RWPE2 (cell line): ENCODE results near the gene COL6A1.

Experiments used
- ATAC-seq: fragments of 200-7000 bp; cut with Tn5 transposase; 3 replicates; pipeline ENCODE4 v1.9.1; 2021; ENCODE audit warnings: low read depth
- DNase-seq: peaks from one replicate; pipeline ENCODE4 v3.0.0-alpha.2; 2020; ENCODE audit warnings: low spot score
- H3K27ac ChIP-seq: fragments of 450-650 bp; 2 replicates; pipeline ENCODE4 v1.5.1; 2017; ENCODE audit warnings: mild to moderate bottlenecking; ENCODE audit not compliant: poor library complexity, severe bottlenecking
- H3K27me3 ChIP-seq: fragments of 250-450 bp; sonication (Bioruptor Pico); 2 replicates; pipeline ENCODE4 v1.5.1; 2021; ENCODE audit warnings: mild to moderate bottlenecking, moderate library complexity; ENCODE audit not compliant: insufficient read depth, poor library complexity, severe bottlenecking
- H3K36me3 ChIP-seq: fragments of 250-450 bp; sonication (Bioruptor Pico); 2 replicates; pipeline ENCODE4 v1.5.1; 2020; ENCODE audit warnings: low read depth, mild to moderate bottlenecking, moderate library complexity
- H3K4me1 ChIP-seq: fragments of 250-450 bp; sonication (Bioruptor Pico); 2 replicates; pipeline ENCODE4 v1.5.1; 2021; ENCODE audit warnings: mild to moderate bottlenecking, moderate library complexity; ENCODE audit not compliant: insufficient read depth, poor library complexity, severe bottlenecking
- H3K4me3 ChIP-seq: fragments of 250-450 bp; sonication (Bioruptor Pico); 2 replicates; pipeline ENCODE4 v1.5.1; 2021; ENCODE audit warnings: mild to moderate bottlenecking, moderate library complexity; ENCODE audit not compliant: severe bottlenecking
- H3K9me3 ChIP-seq: fragments of 250-450 bp; sonication (Bioruptor Pico); 2 replicates; pipeline ENCODE4 v1.5.1; 2021; ENCODE audit warnings: mild to moderate bottlenecking, moderate library complexity; ENCODE audit not compliant: severe bottlenecking
- TF ChIP-seq, protein P1 (sequence below): fragments of 450-650 bp; IDR thresholded peaks from one replicate; pipeline ENCODE4 v1.5.1; 2017; ENCODE audit warnings: mild to moderate bottlenecking, moderate library complexity; ENCODE audit not compliant: poor library complexity, severe bottlenecking

Gene COL6A1

DNA sequence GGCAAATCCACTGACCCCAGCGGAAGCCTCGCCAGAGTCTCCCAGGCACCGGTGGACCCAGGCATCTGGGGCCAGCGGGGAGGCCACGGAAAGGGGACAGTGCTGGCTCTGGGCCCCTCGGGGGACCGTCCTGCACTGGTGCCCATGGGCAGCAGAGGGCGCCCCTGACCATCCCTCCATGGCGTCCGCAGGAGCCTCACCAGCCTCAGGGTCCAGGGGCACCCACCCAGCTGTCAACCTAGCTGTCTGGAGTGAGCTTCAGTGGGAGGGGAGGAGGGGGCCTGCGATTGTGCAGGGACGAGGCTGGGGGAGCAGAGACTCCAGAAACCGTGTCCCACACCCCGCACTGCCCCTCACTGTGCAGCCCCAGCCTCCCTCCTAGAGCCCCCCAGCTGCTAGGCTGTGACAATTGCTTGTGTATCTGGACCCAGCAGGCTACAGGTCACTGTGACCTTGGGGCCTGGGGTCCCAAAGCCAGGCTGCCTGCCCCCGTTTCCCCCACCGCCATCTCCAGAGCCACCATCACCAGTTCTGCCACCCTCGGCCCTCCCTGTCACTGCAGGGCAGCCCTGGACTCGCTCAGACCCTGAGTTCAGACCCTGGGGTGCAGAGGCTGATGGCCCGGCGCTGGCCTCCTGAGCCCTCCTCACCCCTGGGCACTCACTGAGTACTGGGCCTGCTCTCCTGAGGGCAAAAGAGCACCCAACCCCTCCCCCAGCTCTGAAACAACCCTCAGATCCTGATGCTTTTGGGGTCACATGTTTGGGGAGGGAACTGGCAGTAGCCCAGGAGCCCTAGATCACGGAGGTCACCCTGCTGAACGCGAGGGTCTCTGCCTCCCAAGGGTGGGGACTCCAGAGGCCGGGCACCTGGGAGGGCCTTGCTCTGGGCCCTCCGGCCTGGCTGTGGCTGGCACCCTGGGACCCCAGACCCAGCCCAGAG, 10.6 kb upstream of the COL6A1 start:
- H3K27me3 ChIP-seq: no peaks in the 10 kb centered on the region
- H3K36me3 ChIP-seq: no peaks in the 10 kb centered on the region
- H3K4me3 ChIP-seq: no peak overlapping the region
- ATAC-seq (peak; percentile 67), DNase-seq (peak; percentile 60)
- no peak overlapping the region for H3K27ac ChIP-seq
- TF ChIP-seq, protein P1, sequence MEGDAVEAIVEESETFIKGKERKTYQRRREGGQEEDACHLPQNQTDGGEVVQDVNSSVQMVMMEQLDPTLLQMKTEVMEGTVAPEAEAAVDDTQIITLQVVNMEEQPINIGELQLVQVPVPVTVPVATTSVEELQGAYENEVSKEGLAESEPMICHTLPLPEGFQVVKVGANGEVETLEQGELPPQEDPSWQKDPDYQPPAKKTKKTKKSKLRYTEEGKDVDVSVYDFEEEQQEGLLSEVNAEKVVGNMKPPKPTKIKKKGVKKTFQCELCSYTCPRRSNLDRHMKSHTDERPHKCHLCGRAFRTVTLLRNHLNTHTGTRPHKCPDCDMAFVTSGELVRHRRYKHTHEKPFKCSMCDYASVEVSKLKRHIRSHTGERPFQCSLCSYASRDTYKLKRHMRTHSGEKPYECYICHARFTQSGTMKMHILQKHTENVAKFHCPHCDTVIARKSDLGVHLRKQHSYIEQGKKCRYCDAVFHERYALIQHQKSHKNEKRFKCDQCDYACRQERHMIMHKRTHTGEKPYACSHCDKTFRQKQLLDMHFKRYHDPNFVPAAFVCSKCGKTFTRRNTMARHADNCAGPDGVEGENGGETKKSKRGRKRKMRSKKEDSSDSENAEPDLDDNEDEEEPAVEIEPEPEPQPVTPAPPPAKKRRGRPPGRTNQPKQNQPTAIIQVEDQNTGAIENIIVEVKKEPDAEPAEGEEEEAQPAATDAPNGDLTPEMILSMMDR: peak; percentile 90
- no peaks in the 10 kb centered on the region for H3K9me3 ChIP-seq
- H3K4me1 ChIP-seq: peaks cover 7% of the 10 kb centered on the region

- H3K27me3 ChIP-seq: no peaks in the 10 kb centered on the region
- no peak overlapping the region for H3K4me3 ChIP-seq
- H3K4me1 ChIP-seq: peaks cover 7% of the 10 kb centered on the region
Measured at GRCh38 chr21:45971616-45972352, 9.8 kb upstream of the COL6A1 start.

GRCh38 chr21:45972353-45972715, 9.2 kb upstream of the COL6A1 start:
- no peak overlapping the region for H3K4me3 ChIP-seq
- H3K36me3 ChIP-seq: no peaks in the 10 kb centered on the region
- H3K27ac ChIP-seq: no peak overlapping the region
- TF ChIP-seq, protein P1: no peak
- no peak for ATAC-seq
- peak; percentile 56 for DNase-seq
- no peaks in the 10 kb centered on the region for H3K27me3 ChIP-seq
- peaks cover 7% of the 10 kb centered on the region for H3K4me1 ChIP-seq
- H3K9me3 ChIP-seq: no peaks in the 10 kb centered on the region

More at GRCh38 chr21:45971616-45972352, 9.8 kb upstream of the COL6A1 start:
- TF ChIP-seq, protein P1: no peak
- H3K27ac ChIP-seq: no peak overlapping the region
- no peaks in the 10 kb centered on the region for H3K9me3 ChIP-seq
- no peaks in the 10 kb centered on the region for H3K36me3 ChIP-seq
- DNase-seq (no peak), ATAC-seq (no peak)

DNA sequence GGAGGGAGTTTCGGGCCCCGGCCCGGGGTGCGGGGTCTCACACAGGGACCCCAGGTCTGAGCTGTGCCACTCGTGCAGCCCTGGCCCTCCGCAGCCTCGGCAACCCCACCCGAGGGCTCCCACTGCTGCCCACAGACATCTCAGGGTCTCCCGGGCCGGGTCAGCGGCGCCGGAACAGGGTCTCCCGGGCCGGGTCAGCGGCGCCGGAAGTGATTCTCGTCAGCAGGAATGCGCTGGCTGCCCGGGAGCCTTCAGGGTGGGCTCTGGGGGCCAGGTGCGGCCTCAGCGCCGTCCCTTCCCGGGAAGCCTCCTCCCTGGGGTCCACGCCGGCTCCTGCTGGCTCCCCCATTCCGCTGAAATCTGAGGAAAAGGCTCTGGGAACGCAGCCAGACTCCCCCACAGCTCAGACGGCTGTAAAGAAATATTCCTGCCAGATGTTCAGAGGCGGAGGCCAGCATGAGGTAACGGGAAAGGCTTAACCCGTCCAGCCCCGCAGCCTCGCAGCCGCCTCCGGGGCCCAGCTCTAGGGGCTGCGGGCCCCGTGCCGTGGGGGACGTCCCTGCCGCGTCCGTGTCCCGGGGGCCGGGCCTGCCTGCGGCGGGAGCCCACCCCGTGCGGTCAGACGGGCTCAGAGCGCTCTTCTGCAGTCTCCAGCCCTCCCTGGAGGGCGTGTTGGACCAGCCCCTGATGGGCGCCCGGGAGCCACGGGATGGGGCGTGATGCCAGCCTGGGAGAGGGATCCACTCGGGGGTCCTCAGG, 8.7 kb upstream of the COL6A1 start:
- ATAC-seq (peak; percentile 10; the same call in 1 of the 3 replicates), DNase-seq (peak; percentile 52)
- TF ChIP-seq, protein P1: no peak
- Histone ChIP-seq H3K27ac (no peak overlapping the region), H3K36me3 (no peaks in the 10 kb centered on the region), H3K9me3 (no peaks in the 10 kb centered on the region), H3K27me3 (no peaks in the 10 kb centered on the region), H3K4me3 (peak overlapping the region; percentile 30), H3K4me1 (peaks cover 7% of the 10 kb centered on the region)
